GM19351 (cell line): Measurements from ENCODE around the gene SOX30.

ENCODE experiments used
- ATAC-seq: cut with Tn5 transposase; IDR thresholded peaks from one replicate; pipeline ENCODE4 v1.9.1; 2021; ENCODE audit warnings: mild to moderate bottlenecking, moderate library complexity; ENCODE audit not compliant: unreplicated experiment

The SOX30 gene

DNA sequence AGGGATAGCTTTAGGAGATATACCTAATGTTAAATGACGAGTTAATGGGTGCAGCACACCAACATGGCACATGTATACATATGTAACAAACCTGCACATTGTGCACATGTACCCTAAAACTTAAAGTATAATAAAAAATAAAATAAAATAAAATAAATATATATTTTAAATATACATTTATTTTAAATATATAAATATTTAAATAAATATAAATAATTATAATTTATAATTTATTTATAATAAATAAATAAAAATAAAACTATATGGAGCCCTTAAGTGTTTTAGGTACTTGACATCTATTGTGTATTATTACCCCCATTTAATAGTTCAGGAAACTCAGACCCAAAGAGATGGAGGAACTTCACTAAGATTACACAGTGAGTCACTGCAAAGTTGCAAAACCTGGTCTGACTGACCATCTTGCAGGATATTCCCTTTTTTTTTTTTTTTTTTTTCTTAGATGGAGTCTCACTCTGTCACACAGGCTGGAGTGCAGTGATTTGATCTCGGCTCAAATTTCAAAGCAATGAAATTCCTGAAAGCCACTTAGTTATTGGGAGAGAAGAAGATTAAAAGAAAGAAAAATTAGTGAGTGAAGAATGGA lies 13.3 kb upstream of the SOX30 start:
- ATAC-seq: no peak

DNA sequence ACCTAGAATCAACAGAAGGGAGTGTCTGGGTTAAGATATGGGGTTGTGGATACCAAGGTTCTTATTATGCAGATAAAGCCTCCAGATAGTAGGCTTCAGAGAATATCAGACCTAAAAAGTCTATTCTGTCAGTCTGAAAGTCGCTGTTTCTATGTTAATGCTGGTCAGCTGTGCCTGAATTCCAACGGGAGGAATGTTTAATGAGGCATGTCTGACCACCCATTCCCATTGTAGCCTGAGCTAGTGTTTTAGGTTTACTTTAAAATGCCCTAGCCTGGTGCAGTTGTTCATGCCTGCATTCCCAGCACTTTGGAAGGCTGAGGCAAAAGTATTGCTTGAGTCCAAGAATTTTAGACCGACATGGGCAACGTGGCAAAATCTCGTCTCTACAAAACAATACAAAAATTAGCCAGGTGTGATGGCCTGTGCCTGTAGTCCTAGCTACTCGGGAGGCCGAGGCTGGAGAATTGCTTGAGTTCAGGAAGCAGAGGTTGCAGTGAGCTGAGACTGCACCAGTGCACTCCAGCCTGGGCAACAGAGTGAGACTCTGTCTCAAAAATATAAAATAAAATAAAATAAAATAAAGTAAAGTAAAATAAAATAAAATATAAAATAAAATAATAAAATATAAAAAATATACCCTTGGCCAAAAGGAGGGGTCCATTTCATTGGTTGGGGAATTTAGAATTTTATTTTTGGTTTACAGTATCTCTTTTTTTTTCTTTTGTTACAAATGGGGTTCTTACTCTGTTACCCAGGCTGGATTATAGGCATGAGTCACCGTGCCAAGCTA lies 7.8 kb upstream of the SOX30 start:
- no peak for ATAC-seq

DNA sequence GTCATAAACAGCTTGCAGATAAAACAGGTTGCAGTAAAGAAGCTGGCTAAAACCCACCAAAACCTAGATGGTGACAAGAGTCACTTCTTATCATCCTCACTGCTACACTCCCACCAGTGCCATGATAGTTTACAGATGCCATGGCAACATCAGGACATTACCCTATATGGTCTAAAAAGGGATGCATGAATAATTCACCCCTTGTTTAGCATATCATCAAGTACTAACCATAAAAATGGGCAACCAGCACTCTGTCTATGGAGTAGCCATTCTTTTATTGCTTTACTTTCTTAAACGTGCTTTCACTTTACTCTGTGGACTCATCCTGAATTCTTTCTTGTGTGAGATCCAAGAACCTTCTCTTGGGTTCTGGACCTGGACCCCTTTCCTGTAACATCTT lies 6.7 kb upstream of the SOX30 start:
- ATAC-seq: no peak

- no peak for ATAC-seq
Observed at GRCh38 chr5:157657516-157657915, 5.3 kb upstream of the SOX30 start.

GRCh38 chr5:157651623-157652376 lies 438 bp downstream of the SOX30 start:
- ATAC-seq: peak; percentile 96

- ATAC-seq: no peak
Observed at GRCh38 chr5:157650991-157651611, 1.1 kb downstream of the SOX30 start.

DNA sequence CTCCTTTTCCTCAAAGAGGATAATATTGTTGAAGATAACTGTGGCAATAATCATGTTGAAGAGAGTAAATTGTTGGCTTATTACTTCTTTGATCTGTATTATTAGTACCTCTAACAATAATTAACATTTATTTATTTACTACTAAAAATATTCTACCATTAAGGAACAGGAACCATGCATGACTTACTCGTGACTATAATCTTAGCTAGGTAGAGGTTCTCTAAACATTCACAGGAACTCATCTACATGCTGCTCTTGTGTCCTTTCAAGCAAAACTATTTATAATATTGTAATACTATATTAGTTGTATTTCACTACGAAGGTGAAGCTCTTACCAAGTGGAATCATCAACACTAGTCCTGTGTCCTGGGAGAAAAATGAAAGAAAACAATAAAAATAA lies 3.1 kb downstream of the SOX30 start:
- ATAC-seq: no peak

DNA sequence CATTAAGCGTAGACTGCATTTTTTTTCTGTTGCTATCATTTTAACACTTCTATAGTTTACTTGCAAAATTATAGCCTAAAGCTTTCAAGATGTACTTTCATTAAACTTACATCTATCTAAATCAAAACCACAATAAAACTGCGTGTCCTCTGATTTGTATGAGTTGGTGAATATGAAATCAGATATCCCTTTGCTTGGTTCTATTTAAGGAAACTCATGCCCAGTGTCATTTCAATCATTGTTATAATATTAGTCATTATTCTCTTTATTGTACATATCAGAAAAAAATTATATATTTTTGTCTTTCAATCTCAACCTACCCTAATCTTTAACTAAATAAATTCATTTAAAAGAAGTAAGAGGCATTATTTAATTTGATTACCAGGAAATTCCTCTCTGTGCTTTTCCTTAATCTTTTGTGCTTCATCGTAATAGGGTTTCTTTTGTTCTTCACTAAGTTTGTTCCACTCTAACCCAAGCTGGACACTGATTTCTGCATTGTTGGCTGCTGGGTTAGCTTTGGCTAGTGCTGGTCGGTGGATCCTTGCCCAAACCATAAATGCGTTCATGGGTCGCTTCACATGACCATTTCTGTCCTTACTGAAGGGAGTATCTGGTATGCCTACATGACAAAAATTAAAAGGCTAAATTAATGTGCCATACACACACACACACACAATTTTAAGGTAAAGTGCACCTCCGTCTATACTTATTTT lies 3.8 kb downstream of the SOX30 start:
- ATAC-seq: no peak

- no peak for ATAC-seq
Observed at GRCh38 chr5:157640406-157641066, 11.7 kb downstream of the SOX30 start.

GRCh38 chr5:157630341-157630740 lies 21.9 kb downstream of the SOX30 start:
- ATAC-seq: no peak

DNA sequence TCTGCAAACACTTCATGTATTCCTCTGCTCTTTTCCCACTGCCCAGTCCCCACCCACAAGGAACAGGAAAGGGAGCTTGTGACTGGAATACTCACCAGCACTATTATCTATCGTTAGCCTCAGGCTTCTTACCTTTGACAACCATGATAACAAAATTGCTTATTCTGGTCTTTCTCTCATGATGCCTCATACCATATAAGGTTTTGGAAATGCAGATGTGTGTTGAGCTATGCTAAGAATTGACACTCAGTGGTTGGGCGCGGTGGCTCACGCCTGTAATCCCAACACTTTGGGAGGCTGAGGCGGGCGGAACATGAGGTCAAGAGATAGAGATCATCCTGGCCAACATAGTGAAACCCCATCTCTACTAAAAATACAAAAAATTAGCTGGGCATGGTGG lies 25.4 kb downstream of the SOX30 start:
- ATAC-seq: no peak

DNA sequence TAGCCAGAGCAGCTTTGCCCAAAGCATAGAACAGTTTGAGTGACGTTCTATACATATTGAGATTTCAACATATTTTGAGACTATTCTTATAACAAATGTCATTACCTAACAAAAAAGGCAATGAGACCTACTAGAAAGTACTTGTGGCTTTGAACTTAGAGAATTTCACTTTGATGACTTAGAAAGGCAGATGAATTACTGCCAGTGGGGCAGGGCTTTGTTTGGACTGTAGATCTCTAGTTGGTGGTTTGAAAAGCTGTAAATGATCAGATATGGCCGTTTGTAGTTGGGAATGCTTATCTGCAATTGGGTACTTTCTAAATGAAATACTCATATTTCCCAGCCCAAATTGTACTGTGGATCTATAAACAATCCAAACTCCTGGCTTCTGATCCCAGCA lies 28.1 kb downstream of the SOX30 start:
- no peak for ATAC-seq

DNA sequence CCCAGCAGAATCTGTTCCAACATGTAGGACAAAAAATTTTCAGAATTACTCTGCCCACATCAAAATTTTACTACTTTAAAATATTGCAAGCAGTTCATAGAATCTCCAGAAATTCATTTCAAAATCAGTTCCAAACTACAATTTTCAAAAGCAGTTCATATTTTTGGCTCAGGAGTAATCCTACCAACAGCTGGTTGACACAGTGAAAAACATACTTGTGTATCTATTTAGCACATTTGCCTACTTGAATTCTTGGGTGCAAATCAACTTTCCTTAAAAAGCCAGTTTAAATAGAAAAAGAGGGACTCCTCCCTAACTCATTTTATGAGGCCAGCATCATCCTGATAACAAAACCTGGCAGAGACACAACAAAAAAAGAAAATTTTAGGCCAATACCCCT lies 31.5 kb downstream of the SOX30 start:
- ATAC-seq: no peak

GRCh38 chr5:157618191-157618765 lies 34.0 kb downstream of the SOX30 start:
- ATAC-seq: no peak

DNA sequence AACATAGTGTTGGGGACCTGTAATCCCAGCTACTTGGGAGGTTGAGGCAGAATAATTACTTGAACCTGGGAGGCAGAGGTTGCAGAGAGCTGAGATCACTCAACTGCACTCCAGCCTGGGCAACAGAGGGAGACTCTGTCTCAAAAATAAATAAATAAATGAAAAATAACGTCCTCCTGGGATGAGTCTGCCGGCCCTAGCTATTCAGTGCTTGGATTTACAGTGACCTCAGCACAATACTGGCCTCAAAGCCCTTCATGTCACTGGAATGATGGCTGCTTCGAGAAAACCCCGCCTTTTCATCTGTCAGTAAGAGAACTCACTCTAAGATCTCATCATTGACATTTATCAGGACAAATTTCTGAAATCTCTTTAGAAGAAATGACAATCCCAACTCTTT lies 35.5 kb downstream of the SOX30 start:
- ATAC-seq: no peak

DNA sequence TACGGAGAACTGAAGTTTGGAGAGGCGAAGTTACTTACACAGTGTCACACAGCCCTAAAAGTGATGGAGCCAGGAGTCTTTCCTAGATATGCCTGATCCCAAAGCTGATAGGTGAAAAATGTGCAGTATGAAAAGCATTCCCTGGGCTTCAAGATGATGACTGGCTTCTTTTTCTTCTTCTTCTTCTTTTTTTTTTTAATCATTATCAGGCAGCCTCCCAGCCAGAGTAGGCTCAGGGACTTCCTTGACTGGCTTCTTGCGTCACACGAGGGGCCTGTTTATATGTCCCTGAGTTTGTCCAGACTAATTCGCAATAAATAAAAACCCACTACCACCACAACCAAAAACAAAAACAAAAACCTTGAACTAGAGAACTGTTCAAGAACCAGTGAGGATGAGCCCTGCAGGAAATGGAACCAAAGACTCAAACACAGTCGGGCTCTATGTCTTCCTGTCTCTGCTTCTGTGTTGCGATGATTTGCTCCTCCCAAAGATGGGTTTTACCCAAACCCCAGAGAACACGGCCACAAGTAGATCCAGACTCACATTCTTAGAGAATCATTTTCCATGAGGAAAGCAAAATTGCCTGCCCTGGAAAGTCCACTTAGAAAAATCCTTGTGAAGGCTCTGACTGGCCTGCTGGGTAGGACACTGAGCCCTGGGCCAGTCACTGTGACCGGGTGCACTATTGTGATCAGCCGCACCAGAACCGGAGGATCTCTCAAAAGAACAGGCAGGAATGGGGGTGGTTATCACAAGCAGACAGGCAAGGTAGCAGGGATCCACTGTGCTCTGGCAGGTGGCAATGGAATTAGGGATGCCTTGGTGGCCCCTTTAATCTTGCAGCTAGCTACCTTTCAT lies 38.6 kb downstream of the SOX30 start:
- no peak for ATAC-seq

- ATAC-seq: no peak
Observed at GRCh38 chr5:157612581-157612980, 39.7 kb downstream of the SOX30 start.

DNA sequence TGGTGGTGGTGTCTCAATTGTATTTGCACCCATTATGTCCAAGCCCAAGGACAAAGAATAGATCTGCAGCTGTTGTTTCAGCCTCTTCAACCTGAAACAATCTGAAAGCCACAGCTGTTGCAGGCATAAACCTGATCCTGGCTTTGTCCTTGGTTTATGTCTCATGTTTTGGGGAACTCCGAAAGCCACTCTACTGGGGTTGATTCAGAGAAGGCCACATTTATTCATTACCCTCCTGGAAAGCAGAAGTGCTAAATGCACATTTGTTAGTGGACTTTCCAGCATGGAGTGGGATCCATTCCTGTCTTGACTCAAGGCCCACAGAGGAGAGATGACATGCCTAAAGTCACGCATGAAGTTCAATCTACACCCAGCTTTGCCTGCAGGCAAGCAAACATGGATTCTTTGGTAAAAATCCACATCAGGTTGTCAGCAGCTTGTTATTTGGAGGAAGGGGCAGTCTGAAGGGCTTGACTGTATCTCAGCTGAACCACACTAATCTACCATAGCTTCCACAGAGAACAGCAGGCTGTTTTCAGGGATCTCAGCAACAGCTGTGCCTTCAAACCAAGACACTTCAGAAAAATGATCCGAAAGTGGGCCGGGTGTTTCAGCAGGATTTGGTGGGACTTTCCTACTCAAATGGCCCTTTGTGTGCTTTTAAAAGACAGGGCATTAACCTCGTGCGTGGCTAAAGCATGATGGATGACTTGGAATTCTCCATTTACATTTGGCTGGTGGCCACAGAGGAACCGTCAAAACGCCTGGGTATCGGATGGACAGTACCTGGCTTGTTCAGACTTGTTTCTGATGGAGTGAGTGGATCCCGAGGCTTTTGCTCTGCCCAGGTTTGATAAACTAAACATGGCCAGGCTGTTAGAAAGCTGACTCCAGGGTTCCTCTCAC lies 40.4 kb downstream of the SOX30 start:
- peak; percentile 53 for ATAC-seq
